Measurements from ENCODE around the gene ADAMTS6.
"Not testable (repeated sequence)": the region's sequence is repeated elsewhere in the genome, so short reads cannot be mapped to it uniquely, and the experiment has no call there.

The ADAMTS6 gene

GRCh38 chr5:65174231-65174630 lies 307.5 kb downstream of the ADAMTS6 start:
- H3K4me3 ChIP-seq (ENCODE audit: insufficient read depth in 1 of 2, low read depth in 1 of 2, low read length in 2 of 2); H2AK5ac ChIP-seq (ENCODE audit: low read length, severe bottlenecking); H4K91ac ChIP-seq (ENCODE audit: low read length); H2AFZ ChIP-seq (ENCODE audit: low read depth, low read length); H3K9ac ChIP-seq (ENCODE audit: low read length); DNase-seq; H3K79me1 ChIP-seq (replicated peaks; ENCODE audit: low read length, poor library complexity, severe bottlenecking); H3K4ac ChIP-seq (ENCODE audit: low read depth in 1 of 2, low read length in 2 of 2); H3K27ac ChIP-seq (ENCODE audit: low read length, poor library complexity, severe bottlenecking); H3K4me2 ChIP-seq (ENCODE audit: low read length, poor library complexity, severe bottlenecking); H3K23ac ChIP-seq (ENCODE audit: low read length in 2 of 2); H3K27me3 ChIP-seq (ENCODE audit: control insufficient read depth in 1 of 2, insufficient read depth in 1 of 2, low read length in 2 of 2); H3K4me1 ChIP-seq (ENCODE audit: control insufficient read depth, insufficient read depth, low read depth, low read length); H2BK15ac ChIP-seq (ENCODE audit: low read depth, poor library complexity, severe bottlenecking); H3K18ac ChIP-seq (ENCODE audit: low read depth in 1 of 2, low read length in 2 of 2); H3K14ac ChIP-seq (ENCODE audit: low read length in 2 of 2); H2BK120ac ChIP-seq (ENCODE audit: low read depth, low read length); H4K8ac ChIP-seq (ENCODE audit: low read length); H2BK5ac ChIP-seq (ENCODE audit: low read depth, low read length, poor library complexity, severe bottlenecking); H2BK12ac ChIP-seq (ENCODE audit: low read length in 2 of 2); H3K9me3 ChIP-seq (ENCODE audit: control insufficient read depth, low read length): not testable (repeated sequence)
- over 99% methylated on average over 18 of the region's 18 CpGs for WGBS
- H3K36me3 ChIP-seq (ENCODE audit: control insufficient read depth in 1 of 2, insufficient read depth in 2 of 2, low read depth in 1 of 2, low read length in 2 of 2), result peaks cover 8 to 48% of the 10 kb centered on the region in 2 experiments

GRCh38 chr5:65173130-65173525 lies 308.6 kb downstream of the ADAMTS6 start:
- DNase-seq, result no peak
- WGBS, result 88% methylated on average over 2 of the region's 5 CpGs

GRCh38 chr5:65172486-65173129 lies 309.1 kb downstream of the ADAMTS6 start:
- H3K79me1 ChIP-seq (replicated peaks; ENCODE audit: low read length, poor library complexity, severe bottlenecking), result no peaks in the 10 kb centered on the region
- no peak overlapping the region for H4K91ac ChIP-seq (ENCODE audit: low read length)
- H3K4me2 ChIP-seq (ENCODE audit: low read length, poor library complexity, severe bottlenecking), result no peak overlapping the region
- H3K27ac ChIP-seq (ENCODE audit: low read length, poor library complexity, severe bottlenecking), result no peak overlapping the region
- no peak overlapping the region for H3K23ac ChIP-seq (ENCODE audit: low read length in 2 of 2)
- no peaks in the 10 kb centered on the region for H3K27me3 ChIP-seq (ENCODE audit: control insufficient read depth in 1 of 2, insufficient read depth in 1 of 2, low read length in 2 of 2)
- WGBS, result 95% methylated on average over 7 of the region's 9 CpGs
- H2BK120ac ChIP-seq (ENCODE audit: low read depth, low read length), result no peak overlapping the region
- H3K4ac ChIP-seq (ENCODE audit: low read depth in 1 of 2, low read length in 2 of 2), result no peak overlapping the region
- H3K18ac ChIP-seq (ENCODE audit: low read depth in 1 of 2, low read length in 2 of 2), result no peak overlapping the region
- H3K9me3 ChIP-seq (ENCODE audit: control insufficient read depth, low read length), result peaks cover 5% of the 10 kb centered on the region
- H2BK5ac ChIP-seq (ENCODE audit: low read depth, low read length, poor library complexity, severe bottlenecking), result no peak overlapping the region
- no peak overlapping the region for H3K9ac ChIP-seq (ENCODE audit: low read length)
- H3K4me3 ChIP-seq (ENCODE audit: insufficient read depth in 1 of 2, low read depth in 1 of 2, low read length in 2 of 2), result no peak overlapping the region
- H2AK5ac ChIP-seq (ENCODE audit: low read length, severe bottlenecking), result no peak overlapping the region
- peaks cover 4 to 40% of the 10 kb centered on the region in 2 experiments for H3K36me3 ChIP-seq (ENCODE audit: control insufficient read depth in 1 of 2, insufficient read depth in 2 of 2, low read depth in 1 of 2, low read length in 2 of 2)
- peaks cover 2% of the 10 kb centered on the region for H3K4me1 ChIP-seq (ENCODE audit: control insufficient read depth, insufficient read depth, low read depth, low read length)
- no peak overlapping the region for H4K8ac ChIP-seq (ENCODE audit: low read length)
- no peak overlapping the region for H2AFZ ChIP-seq (ENCODE audit: low read depth, low read length)
- no peak overlapping the region for H2BK15ac ChIP-seq (ENCODE audit: low read depth, poor library complexity, severe bottlenecking)
- no peak for DNase-seq
- no peak overlapping the region for H3K14ac ChIP-seq (ENCODE audit: low read length in 2 of 2)
- H2BK12ac ChIP-seq (ENCODE audit: low read length in 2 of 2), result no peak overlapping the region

More at GRCh38 chr5:65173130-65173525, 308.6 kb downstream of the ADAMTS6 start:
- no peak overlapping the region for H3K18ac ChIP-seq (ENCODE audit: low read depth in 1 of 2, low read length in 2 of 2)
- no peak overlapping the region for H3K4ac ChIP-seq (ENCODE audit: low read depth in 1 of 2, low read length in 2 of 2)
- no peak overlapping the region for H3K4me2 ChIP-seq (ENCODE audit: low read length, poor library complexity, severe bottlenecking)
- no peak overlapping the region for H2BK120ac ChIP-seq (ENCODE audit: low read depth, low read length)
- no peak overlapping the region for H2BK15ac ChIP-seq (ENCODE audit: low read depth, poor library complexity, severe bottlenecking)
- no peaks in the 10 kb centered on the region for H3K27me3 ChIP-seq (ENCODE audit: control insufficient read depth in 1 of 2, insufficient read depth in 1 of 2, low read length in 2 of 2)
- H3K9me3 ChIP-seq (ENCODE audit: control insufficient read depth, low read length), result peaks cover 5% of the 10 kb centered on the region
- H3K9ac ChIP-seq (ENCODE audit: low read length), result no peak overlapping the region
- H3K36me3 ChIP-seq (ENCODE audit: control insufficient read depth in 1 of 2, insufficient read depth in 2 of 2, low read depth in 1 of 2, low read length in 2 of 2), result peaks cover 8 to 46% of the 10 kb centered on the region in 2 experiments
- no peaks in the 10 kb centered on the region for H3K79me1 ChIP-seq (replicated peaks; ENCODE audit: low read length, poor library complexity, severe bottlenecking)
- no peak overlapping the region for H2AK5ac ChIP-seq (ENCODE audit: low read length, severe bottlenecking)
- no peak overlapping the region for H3K14ac ChIP-seq (ENCODE audit: low read length in 2 of 2)
- no peak overlapping the region for H3K23ac ChIP-seq (ENCODE audit: low read length in 2 of 2)
- H2BK5ac ChIP-seq (ENCODE audit: low read depth, low read length, poor library complexity, severe bottlenecking), result no peak overlapping the region
- H3K27ac ChIP-seq (ENCODE audit: low read length, poor library complexity, severe bottlenecking), result no peak overlapping the region
- no peak overlapping the region for H2BK12ac ChIP-seq (ENCODE audit: low read length in 2 of 2)
- no peak overlapping the region for H4K8ac ChIP-seq (ENCODE audit: low read length)
- H3K4me3 ChIP-seq (ENCODE audit: insufficient read depth in 1 of 2, low read depth in 1 of 2, low read length in 2 of 2), result no peak overlapping the region
- H2AFZ ChIP-seq (ENCODE audit: low read depth, low read length), result no peak overlapping the region
- H4K91ac ChIP-seq (ENCODE audit: low read length), result no peak overlapping the region
- H3K4me1 ChIP-seq (ENCODE audit: control insufficient read depth, insufficient read depth, low read depth, low read length), result peaks cover 2% of the 10 kb centered on the region

- no peak overlapping the region for H3K4me2 ChIP-seq (ENCODE audit: low read length, poor library complexity, severe bottlenecking)
- peaks cover 5% of the 10 kb centered on the region for H3K9me3 ChIP-seq (ENCODE audit: control insufficient read depth, low read length)
These were observed 310.1 kb downstream of the ADAMTS6 start for GRCh38 chr5:65171645-65172044.

More at GRCh38 chr5:65171645-65172044, 310.1 kb downstream of the ADAMTS6 start:
- Histone ChIP-seq H3K27me3 (ENCODE audit: control insufficient read depth in 1 of 2, insufficient read depth in 1 of 2, low read length in 2 of 2) (no peaks in the 10 kb centered on the region), H2BK15ac (ENCODE audit: low read depth, poor library complexity, severe bottlenecking) (no peak overlapping the region), H2BK120ac (ENCODE audit: low read depth, low read length) (no peak overlapping the region), H3K9ac (ENCODE audit: low read length) (no peak overlapping the region), H2AK5ac (ENCODE audit: low read length, severe bottlenecking) (no peak overlapping the region), H3K27ac (ENCODE audit: low read length, poor library complexity, severe bottlenecking) (no peak overlapping the region), H2BK12ac (ENCODE audit: low read length in 2 of 2) (no peak overlapping the region), H3K4me3 (ENCODE audit: insufficient read depth in 1 of 2, low read depth in 1 of 2, low read length in 2 of 2) (no peak overlapping the region), H4K91ac (ENCODE audit: low read length) (no peak overlapping the region), H3K4me1 (ENCODE audit: control insufficient read depth, insufficient read depth, low read depth, low read length) (peaks cover 2% of the 10 kb centered on the region), H3K36me3 (ENCODE audit: control insufficient read depth in 1 of 2, insufficient read depth in 2 of 2, low read depth in 1 of 2, low read length in 2 of 2) (peaks cover 4 to 40% of the 10 kb centered on the region in 2 experiments), H3K4ac (ENCODE audit: low read depth in 1 of 2, low read length in 2 of 2) (no peak overlapping the region), H3K23ac (ENCODE audit: low read length in 2 of 2) (no peak overlapping the region), H3K14ac (ENCODE audit: low read length in 2 of 2) (no peak overlapping the region), H3K18ac (ENCODE audit: low read depth in 1 of 2, low read length in 2 of 2) (no peak overlapping the region), H2BK5ac (ENCODE audit: low read depth, low read length, poor library complexity, severe bottlenecking) (no peak overlapping the region), H3K79me1 (replicated peaks; ENCODE audit: low read length, poor library complexity, severe bottlenecking) (no peaks in the 10 kb centered on the region), H2AFZ (ENCODE audit: low read depth, low read length) (no peak overlapping the region), H4K8ac (ENCODE audit: low read length) (no peak overlapping the region)
- DNase-seq, result no peak
- 73% methylated on average over 4 of the region's 4 CpGs for WGBS

All from mesenchymal stem cell (in vitro differentiated cells and primary cell).